ENCODE results near the gene NTN3.

The NTN3 gene

GRCh38 chr16:2497695-2498484, 26.8 kb downstream of the NTN3 start:
- DNase-seq: no peak

DNA sequence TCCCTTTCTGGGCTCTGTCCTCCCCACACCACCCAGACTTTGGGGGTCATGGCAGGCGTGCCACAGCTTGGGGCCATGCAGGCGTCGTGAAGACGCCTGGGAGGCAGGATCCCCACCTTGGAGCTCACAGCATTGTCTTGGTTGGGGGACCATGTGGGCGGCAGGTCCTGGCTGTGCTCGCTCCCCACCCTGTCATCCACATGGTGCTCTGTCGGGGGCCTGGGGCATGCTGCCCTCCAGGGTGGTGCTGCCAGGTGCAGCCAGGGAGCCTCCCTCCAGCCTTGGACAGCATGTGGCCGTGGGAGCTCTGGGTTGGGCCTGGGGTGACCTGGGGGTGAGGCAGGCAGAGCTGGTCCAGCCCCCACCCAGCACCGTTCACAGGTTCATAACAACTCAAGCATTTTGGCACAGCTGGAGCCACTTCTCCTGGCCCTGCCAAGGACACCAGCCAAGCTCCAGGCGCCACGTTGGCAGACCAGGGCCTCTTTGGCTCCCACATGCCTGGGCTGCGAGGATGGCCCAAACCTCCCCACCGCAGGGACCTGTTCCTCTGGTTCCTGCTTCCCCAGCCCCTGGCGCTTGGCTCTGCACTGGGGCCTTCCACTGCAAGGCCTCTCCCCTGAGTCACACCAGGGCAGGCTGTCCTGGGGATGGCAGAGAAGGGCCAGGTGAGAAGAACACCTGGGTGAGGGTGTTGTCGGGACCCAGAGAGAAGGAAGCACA, 27.6 kb downstream of the NTN3 start:
- no peak for DNase-seq

- no peak for DNase-seq
Observed at GRCh38 chr16:2499454-2499853, 28.4 kb downstream of the NTN3 start.

- no peak for DNase-seq
Observed at GRCh38 chr16:2499890-2500429, 28.9 kb downstream of the NTN3 start.

DNA sequence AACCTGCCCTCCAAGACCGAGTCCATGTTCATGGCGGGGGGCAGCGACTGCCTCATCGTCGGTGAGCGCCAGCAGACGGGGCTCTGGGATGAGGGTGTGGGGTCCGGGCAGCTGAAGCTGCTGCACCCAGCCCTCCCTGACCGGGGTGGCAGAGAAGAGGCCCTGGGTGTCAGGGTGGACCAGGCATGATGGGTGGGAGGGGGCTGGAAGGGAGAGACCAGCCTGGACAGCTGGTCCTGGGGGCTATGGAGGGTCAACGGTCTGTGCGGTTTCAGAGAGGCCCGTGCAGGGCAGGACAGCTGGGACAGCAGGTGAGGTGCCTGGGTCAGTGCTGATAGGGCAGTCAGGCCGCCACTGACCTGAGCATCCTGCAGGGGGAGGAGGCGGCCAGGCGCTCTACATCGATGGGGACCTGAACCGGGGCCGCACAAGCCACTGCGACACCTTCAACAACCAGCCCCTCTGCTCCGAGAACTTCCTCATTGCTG, 29.4 kb downstream of the NTN3 start:
- DNase-seq: no peak

DNA sequence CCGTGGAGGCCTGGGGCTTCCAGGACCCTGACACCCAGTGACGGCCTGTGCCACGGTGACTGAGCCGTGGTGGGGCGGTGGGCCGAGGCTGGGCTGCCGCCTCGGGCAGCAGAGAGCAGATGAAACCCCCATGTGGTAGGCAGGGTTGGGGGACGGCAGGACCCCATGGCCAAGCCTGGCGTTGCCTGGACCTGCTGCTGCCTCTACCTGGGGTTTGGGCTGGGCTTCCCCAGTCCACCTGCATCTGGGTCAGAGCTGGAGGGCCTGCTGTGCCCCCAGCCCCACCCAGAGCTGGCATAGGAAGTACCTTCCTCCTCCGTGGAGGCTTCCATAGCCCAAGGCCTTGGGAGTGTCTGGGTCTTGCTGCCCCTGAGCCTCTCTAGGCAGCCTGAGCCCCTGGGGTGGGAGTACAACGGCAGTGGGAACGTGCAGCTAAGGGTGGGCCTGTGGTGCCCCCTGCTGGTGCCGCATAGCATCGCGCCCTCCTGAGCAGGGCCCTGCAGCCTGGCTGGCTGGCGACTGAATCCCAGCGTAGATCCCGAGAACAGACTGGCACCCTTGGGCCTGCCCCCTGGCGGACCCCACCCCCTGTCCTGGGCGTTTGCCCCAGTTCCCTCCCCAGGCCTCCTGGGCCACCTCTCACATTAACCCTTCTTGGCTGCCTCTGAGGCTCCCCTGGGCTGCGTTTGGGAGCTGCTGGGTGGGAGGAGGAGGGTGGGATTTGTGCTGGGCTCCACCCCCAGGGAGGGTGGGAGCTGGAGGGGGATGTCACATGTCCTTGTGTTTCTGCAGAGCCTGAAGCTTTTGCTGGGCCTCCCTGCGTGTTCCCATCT, 30.0 kb downstream of the NTN3 start:
- DNase-seq: peak; percentile 74

- DNase-seq: no peak
Observed at GRCh38 chr16:2501946-2502895, 31.1 kb downstream of the NTN3 start.

DNA sequence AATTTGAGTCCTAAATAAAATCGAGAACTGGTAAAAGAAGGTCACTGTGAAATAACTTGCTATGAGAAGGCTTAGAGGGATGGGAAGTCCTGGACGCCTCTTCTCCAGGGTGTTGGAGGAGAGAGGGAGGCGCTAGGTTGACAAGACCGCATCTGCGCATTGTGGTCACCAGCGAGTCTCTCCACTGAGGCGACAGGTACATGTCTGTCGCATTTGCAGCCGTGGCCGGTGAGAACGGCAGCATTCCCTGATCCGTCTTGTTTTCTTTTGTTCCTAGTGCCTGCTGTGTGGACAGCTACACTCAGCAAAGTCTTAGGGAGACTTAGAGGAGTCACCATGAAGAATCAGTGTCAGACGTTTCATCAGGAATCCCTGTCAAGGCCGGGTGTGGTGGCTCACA, 34.6 kb downstream of the NTN3 start:
- no peak for DNase-seq

DNA sequence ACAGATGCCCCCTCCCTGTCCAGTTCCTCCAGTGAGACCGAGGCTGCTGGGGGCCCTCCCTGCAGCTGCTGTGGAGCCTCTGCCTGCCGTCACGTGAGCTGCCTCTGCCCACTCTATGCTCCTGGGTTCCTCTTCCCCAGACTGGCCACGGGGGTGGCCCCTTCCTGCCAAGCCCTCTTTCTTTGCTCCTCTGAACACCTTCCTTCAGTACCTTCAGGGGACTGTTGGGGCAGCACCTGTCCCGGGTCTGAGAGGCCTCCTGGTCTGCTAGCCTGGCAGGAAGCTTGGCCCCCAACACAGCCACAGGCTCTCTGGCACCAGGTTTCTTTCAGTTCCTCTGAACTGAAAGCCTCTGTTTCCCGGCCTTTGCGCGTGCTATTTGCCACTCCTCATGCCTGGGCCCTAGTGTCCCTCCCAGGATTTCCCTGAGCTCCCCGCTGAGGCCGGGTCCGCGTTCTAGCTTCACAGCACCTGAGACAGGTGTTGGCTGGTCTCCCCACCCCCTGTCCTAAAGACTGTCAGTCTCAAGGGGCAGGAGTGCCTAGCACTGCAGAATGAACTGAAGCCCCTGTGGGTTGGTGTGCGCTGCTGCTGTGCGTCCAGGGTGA, 36.1 kb downstream of the NTN3 start:
- DNase-seq: no peak

GRCh38 chr16:2507665-2508064, 36.6 kb downstream of the NTN3 start:
- no peak for DNase-seq

- no peak for DNase-seq
Observed at GRCh38 chr16:2508722-2509400, 37.8 kb downstream of the NTN3 start.

GRCh38 chr16:2511128-2511800, 40.2 kb downstream of the NTN3 start:
- no peak for DNase-seq

DNA sequence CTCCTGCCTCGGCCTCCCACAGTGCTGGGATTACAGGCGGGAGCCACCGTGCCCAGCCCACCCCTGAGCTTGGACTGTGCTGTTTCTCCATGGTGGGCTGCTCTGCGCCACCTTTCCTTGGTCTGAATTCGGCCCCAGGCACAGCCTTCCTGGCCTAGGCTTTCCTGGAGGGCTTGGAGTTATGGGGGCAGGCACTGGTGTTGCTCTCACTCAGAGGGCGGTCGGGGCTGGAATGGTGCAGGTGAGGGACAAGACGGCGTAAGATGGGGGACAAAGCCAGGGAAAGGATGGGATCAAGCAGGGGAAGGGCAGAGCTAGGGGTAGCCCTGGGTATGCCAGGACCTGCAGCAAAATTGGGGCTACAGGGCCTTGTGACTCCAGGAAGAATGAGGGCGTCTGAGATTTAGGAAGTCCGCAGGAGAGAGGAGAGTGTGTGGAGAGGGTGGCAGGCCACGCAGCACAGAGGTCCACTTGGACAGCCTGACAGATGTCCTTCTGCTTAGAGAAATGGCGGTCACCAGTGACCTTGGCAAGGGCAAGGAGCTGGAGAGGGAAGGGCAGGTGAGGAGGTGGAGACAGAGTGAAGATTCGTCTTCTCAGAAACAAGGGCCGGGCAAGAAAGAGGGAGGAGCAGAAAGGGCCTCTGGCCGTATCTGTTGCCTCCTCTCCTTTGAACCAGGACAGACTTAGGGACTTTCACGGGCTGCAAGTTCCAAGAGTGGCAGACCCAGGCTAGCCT, 41.1 kb downstream of the NTN3 start:
- no peak for DNase-seq

DNA sequence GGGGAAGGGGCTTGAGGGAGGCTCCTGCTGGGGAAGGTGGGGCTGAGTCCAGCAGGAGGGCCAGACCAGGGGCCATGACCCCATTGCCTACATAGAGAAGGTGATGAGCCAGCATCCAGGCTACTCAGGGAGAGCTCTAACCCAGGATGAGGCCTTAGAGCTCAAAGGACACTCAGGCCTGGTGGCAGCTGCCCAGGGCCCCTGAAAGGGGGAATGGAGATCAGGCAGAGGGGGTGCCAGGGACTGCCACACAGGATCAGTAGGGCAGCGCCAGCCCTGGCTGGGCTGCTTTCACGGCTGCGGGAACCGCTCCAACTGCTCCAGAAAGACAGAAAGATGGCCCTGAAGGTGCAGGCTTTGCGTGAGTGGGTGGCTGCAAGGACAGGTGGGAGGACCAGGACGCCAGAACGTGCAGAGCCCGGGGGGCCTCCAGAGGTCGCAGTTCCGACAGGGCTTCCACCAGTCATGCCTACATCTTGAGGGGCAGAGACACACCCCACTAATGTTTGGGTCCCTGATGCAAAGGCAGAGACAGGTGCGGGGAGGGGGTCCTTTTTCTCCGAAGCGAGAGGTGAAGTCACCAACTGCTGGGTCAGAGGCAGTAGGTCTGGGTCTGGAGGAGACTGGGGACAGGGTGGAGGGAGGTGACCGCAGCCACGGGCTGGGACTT, 41.8 kb downstream of the NTN3 start:
- DNase-seq: peak; percentile 70

GRCh38 chr16:2513405-2514332, 42.6 kb downstream of the NTN3 start, which contains the start of gene ATP6V0C:
Gene ATP6V0C (plus strand): TSS chr16:2513952. CDS start chr16:2514104, 152 bp downstream.
- peak; percentile 96 for DNase-seq

DNA sequence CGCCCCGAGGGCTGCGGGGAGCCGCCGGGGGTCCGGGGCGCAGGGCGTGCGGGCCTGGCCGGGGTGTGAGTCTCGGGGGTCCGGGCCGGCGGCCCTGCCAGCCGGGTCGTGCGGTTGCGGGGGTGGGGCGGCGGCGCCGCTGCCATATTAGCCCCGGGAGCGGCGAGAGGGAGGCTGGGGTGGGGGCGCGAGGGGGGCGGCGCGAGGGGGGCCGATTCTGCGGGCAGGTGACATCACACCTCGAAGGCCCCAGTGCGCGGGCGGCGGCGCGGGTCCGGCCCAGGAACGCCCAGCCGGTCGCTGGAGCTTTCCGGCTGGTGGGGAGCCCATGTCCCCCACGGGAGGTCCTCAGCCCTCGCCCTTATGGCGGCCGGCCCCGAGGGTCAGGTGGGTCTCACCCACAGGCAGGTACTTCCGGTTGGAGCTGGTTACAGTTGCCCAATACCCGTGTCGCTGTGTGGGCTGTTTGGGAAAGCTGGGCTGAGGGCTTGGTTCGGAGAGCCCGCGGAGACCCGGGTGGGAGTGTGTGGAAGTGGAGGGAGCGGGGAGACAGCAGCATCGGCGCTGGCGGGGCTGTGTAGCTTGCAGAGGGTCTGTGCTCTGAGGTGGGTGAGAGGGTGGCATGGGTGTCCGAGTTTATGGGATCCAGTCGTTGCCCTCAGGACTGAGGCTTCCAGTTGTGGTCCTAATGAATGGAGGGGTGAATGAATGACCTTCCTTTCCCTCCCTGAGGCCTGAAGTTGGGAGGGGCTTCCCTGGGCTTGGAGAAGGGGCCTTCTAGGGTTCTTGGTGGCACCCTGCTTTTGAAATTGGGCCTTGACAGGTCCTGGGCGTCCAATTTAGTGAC, 43.5 kb downstream of the NTN3 start:
- peak; percentile 25 for DNase-seq

Data from NCI-H146 (cell line).